ENCODE results near the gene MYT1. TPM values are rescaled to one million over a fixed set of nuclear protein-coding genes. Genes with fewer than 3 reads are reported as not detected.
"Not testable (repeated sequence)": the region's sequence is repeated elsewhere in the genome, so short reads cannot be mapped to it uniquely, and the experiment has no call there.

MYT1 gene
- total RNA-seq, 1 donor from 2014 or later: 2.9 TPM

- DNase-seq (ENCODE audit: extremely low spot score, unreplicated experiment): no peak
- no peak for TF ChIP-seq CTCF (conservative IDR thresholded peaks at IDR 0.05)
- no peaks in the 10 kb centered on the region for H3K27me3 Mint-ChIP-seq
- no peaks in the 10 kb centered on the region for H3K9me3 Mint-ChIP-seq
- H3K27ac Mint-ChIP-seq: no peak overlapping the region
- H3K36me3 Mint-ChIP-seq: no peaks in the 10 kb centered on the region
- H3K4me1 Mint-ChIP-seq (ENCODE audit: unreplicated experiment): no peaks in the 10 kb centered on the region
- no peak overlapping the region for H3K4me3 Mint-ChIP-seq
These were observed 115.7 kb downstream of the MYT1 start for GRCh38 chr20:64279826-64280459.

- no peak for DNase-seq (ENCODE audit: extremely low spot score, unreplicated experiment)
- no peak overlapping the region for H3K4me3 Mint-ChIP-seq
- no peaks in the 10 kb centered on the region for H3K27me3 Mint-ChIP-seq
- H3K36me3 Mint-ChIP-seq: no peaks in the 10 kb centered on the region
- no peaks in the 10 kb centered on the region for H3K4me1 Mint-ChIP-seq (ENCODE audit: unreplicated experiment)
- H3K27ac Mint-ChIP-seq: no peak overlapping the region
- no peak for TF ChIP-seq CTCF (conservative IDR thresholded peaks at IDR 0.05)
- H3K9me3 Mint-ChIP-seq: no peaks in the 10 kb centered on the region
These were observed 116.2 kb downstream of the MYT1 start for GRCh38 chr20:64280460-64280843.

GRCh38 chr20:64283646-64284045 lies 119.4 kb downstream of the MYT1 start:
- no peak for DNase-seq (ENCODE audit: extremely low spot score, unreplicated experiment)
- no peaks in the 10 kb centered on the region for H3K9me3 Mint-ChIP-seq
- H3K36me3 Mint-ChIP-seq: no peaks in the 10 kb centered on the region
- TF ChIP-seq CTCF (conservative IDR thresholded peaks at IDR 0.05): no peak
- H3K4me3 Mint-ChIP-seq: no peak overlapping the region
- no peak overlapping the region for H3K27ac Mint-ChIP-seq
- no peaks in the 10 kb centered on the region for H3K27me3 Mint-ChIP-seq
- H3K4me1 Mint-ChIP-seq (ENCODE audit: unreplicated experiment): no peaks in the 10 kb centered on the region

- H3K9me3 Mint-ChIP-seq; H3K36me3 Mint-ChIP-seq; H3K27me3 Mint-ChIP-seq; DNase-seq (ENCODE audit: extremely low spot score, unreplicated experiment); H3K4me3 Mint-ChIP-seq; H3K27ac Mint-ChIP-seq; H3K4me1 Mint-ChIP-seq (ENCODE audit: unreplicated experiment): not testable (repeated sequence)
- TF ChIP-seq CTCF (conservative IDR thresholded peaks at IDR 0.05): peak; percentile 81
These were observed 121.6 kb downstream of the MYT1 start for GRCh38 chr20:64285579-64286446.

GRCh38 chr20:64286447-64287263 lies 122.4 kb downstream of the MYT1 start:
- not testable (repeated sequence) for H3K4me3 Mint-ChIP-seq; H3K27ac Mint-ChIP-seq; DNase-seq (ENCODE audit: extremely low spot score, unreplicated experiment); H3K27me3 Mint-ChIP-seq; H3K9me3 Mint-ChIP-seq; H3K36me3 Mint-ChIP-seq; H3K4me1 Mint-ChIP-seq (ENCODE audit: unreplicated experiment)

GRCh38 chr20:64287264-64287590 lies 123.0 kb downstream of the MYT1 start:
- not testable (repeated sequence) for H3K36me3 Mint-ChIP-seq; H3K27me3 Mint-ChIP-seq; DNase-seq (ENCODE audit: extremely low spot score, unreplicated experiment)

More at GRCh38 chr20:64287264-64287590, 123.0 kb downstream of the MYT1 start:
- not testable (repeated sequence) for H3K4me3 Mint-ChIP-seq; H3K9me3 Mint-ChIP-seq; H3K27ac Mint-ChIP-seq; H3K4me1 Mint-ChIP-seq (ENCODE audit: unreplicated experiment)

Other genes with a start within 250 kb of the MYT1 start
- gene UCKL1, start 208.0 kb upstream of the MYT1 start, total RNA-seq (ENCODE audit: low replicate concordance): 44.1 and 49.7 TPM in 2 replicates
- 34.7 and 40.8 TPM in 2 replicates for gene ZNF512B, start 194.5 kb upstream of the MYT1 start, total RNA-seq (ENCODE audit: low replicate concordance)
- 7.4 and 16.9 TPM in 2 replicates for gene SAMD10, start 184.8 kb upstream of the MYT1 start, total RNA-seq (ENCODE audit: low replicate concordance)
- 64.3 and 67.9 TPM in 2 replicates for gene PRPF6, start 183.3 kb upstream of the MYT1 start, total RNA-seq (ENCODE audit: low replicate concordance)
- gene C20orf204, start 128.3 kb upstream of the MYT1 start, total RNA-seq (ENCODE audit: low replicate concordance): 3.0 and 7.4 TPM in 2 replicates
- gene SOX18, start 114.8 kb upstream of the MYT1 start, total RNA-seq (ENCODE audit: low replicate concordance): 0.72 and 1.2 TPM in 2 replicates
- 33.4 and 73.3 TPM in 2 replicates for gene TCEA2, start 101.3 kb upstream of the MYT1 start, total RNA-seq (ENCODE audit: low replicate concordance)
- 8.4 and 9.5 TPM in 2 replicates for gene RGS19, start 84.9 kb upstream of the MYT1 start, total RNA-seq (ENCODE audit: low replicate concordance)
- gene OPRL1, start 84.4 kb upstream of the MYT1 start, total RNA-seq (ENCODE audit: low replicate concordance): 0.50 and 1.9 TPM in 2 replicates
- not detected in 2 replicates for gene LKAAEAR1, start 80.1 kb upstream of the MYT1 start, total RNA-seq (ENCODE audit: low replicate concordance)
- not detected in 2 replicates for gene NPBWR2, start 56.9 kb upstream of the MYT1 start, total RNA-seq (ENCODE audit: low replicate concordance)
- 85.1 and 101 TPM in 2 replicates for gene PCMTD2, start 91.3 kb downstream of the MYT1 start, total RNA-seq (ENCODE audit: low replicate concordance)

Measured in type B pancreatic cell (in vitro differentiated cells).